ENCODE results near the gene DDTL. TPM values are rescaled to one million over a fixed set of nuclear protein-coding genes. Genes with fewer than 3 reads are reported as not detected.
"Not testable (repeated sequence)": the region's sequence is repeated elsewhere in the genome, so short reads cannot be mapped to it uniquely, and the experiment has no call there.

DDTL gene
- total and polyA plus RNA-seq, 9 of the 15 experiments (the other 6 are each of a cell fraction or from before 2014, with no cell fraction given), result 0.05 to 1.7 (median 0.59) TPM; not detected in 4

GRCh38 chr22:23939017-23939357 lies 27.7 kb upstream of the DDTL start:
- Histone ChIP-seq H3K4me2 (ENCODE audit: insufficient read depth, low read length) (no peak overlapping the region), H4K20me1 (replicated peaks; ENCODE audit: control insufficient read depth, insufficient read depth, low read length) (no peaks in the 10 kb centered on the region), H3K4me1 (replicated peaks in 1 of 2; ENCODE audit: control insufficient read depth in 2 of 2, insufficient read depth in 2 of 2, low read length in 2 of 2) (peaks cover 3 to 8% of the 10 kb centered on the region in 2 experiments; a peak in 4 of 5 replicates), H3K9ac (ENCODE audit: insufficient read depth in 1 of 2, low read depth in 2 of 2, low read length in 2 of 2) (no peak overlapping the region), H3K9me3 (replicated peaks; ENCODE audit: control insufficient read depth, insufficient read depth, low read depth, low read length) (no peaks in the 10 kb centered on the region), H3K27me3 (ENCODE audit: control insufficient read depth in 2 of 2, insufficient read depth in 2 of 2, low read length in 2 of 2) (no peaks in the 10 kb centered on the region), H3K4me3 (no peak overlapping the region), H2AFZ (ENCODE audit: low read depth, low read length) (no peak overlapping the region), H3K79me2 (ENCODE audit: control insufficient read depth, insufficient read depth, low read length) (no peaks in the 10 kb centered on the region), H3K27ac (ENCODE audit: extremely low read depth, low read depth, low read length) (no peak overlapping the region), H3K9me1 (ENCODE audit: control insufficient read depth, insufficient read depth, low read length) (no peaks in the 10 kb centered on the region), H3K36me3 (ENCODE audit: control insufficient read depth, insufficient read depth, low read length) (no peaks in the 10 kb centered on the region)
- ATAC-seq (no peak), DNase-seq (ENCODE audit: extremely low read depth in 1 of 4, low spot score in 3 of 4) (no peak), FAIRE-seq (no peak)
- ChIA-PET POLR2A (no interaction called here), CTCF (ENCODE audit: low intra/inter-chr PET ratio) (no interaction called here)
- WGBS (ENCODE audit: insufficient coverage, low coverage, missing lambda C conversion rate), result 31% methylated on average over 2 of the region's 3 CpGs
- TF ChIP-seq MBD1 (CRISPR knock-in tag; IDR thresholded peaks at IDR 0.05) (no peak), WHSC1 (IDR thresholded peaks at IDR 0.05; ENCODE audit: low read length) (no peak)
- TF ChIP-seq, protein P1, sequence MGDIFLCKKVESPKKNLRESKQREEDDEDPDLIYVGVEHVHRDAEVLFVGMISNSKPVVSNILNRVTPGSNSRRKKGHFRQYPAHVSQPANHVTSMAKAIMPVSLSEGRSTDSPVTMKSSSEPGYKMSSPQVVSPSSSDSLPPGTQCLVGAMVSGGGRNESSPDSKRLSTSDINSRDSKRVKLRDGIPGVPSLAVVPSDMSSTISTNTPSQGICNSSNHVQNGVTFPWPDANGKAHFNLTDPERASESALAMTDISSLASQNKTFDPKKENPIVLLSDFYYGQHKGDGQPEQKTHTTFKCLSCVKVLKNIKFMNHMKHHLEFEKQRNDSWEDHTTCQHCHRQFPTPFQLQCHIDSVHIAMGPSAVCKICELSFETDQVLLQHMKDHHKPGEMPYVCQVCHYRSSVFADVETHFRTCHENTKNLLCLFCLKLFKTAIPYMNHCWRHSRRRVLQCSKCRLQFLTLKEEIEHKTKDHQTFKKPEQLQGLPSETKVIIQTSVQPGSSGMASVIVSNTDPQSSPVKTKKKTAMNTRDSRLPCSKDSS (IDR thresholded peaks at IDR 0.05; ENCODE audit: low read depth, partially characterized antibody), result no peak
- no TSS peak for BruUV-seq (replicated peaks)
- intact Hi-C loops (cut with micrococcal nuclease), result no loop called here
- in situ Hi-C loops (cut with MboI), result loop anchor here (5.0 kb wide), 1 partner anchor 68 kb away; the partner anchor contains the start of gene GSTT4

GRCh38 chr22:23940166-23940565 lies 26.5 kb upstream of the DDTL start:
- H3K27ac ChIP-seq (ENCODE audit: extremely low read depth, low read depth, low read length); H3K4me2 ChIP-seq (ENCODE audit: insufficient read depth, low read length); ATAC-seq; POLR2A ChIA-PET; BruUV-seq (replicated peaks); FAIRE-seq; H3K27me3 ChIP-seq (ENCODE audit: control insufficient read depth in 2 of 2, insufficient read depth in 2 of 2, low read length in 2 of 2); H3K9me3 ChIP-seq (replicated peaks; ENCODE audit: control insufficient read depth, insufficient read depth, low read depth, low read length); H3K36me3 ChIP-seq (ENCODE audit: control insufficient read depth, insufficient read depth, low read length); DNase-seq (ENCODE audit: extremely low read depth in 1 of 4, low spot score in 3 of 4); in situ Hi-C loops (cut with MboI); H2AFZ ChIP-seq (ENCODE audit: low read depth, low read length); CTCF ChIA-PET (ENCODE audit: low intra/inter-chr PET ratio); H4K20me1 ChIP-seq (replicated peaks; ENCODE audit: control insufficient read depth, insufficient read depth, low read length); intact Hi-C loops (cut with micrococcal nuclease); H3K9ac ChIP-seq (ENCODE audit: insufficient read depth in 1 of 2, low read depth in 2 of 2, low read length in 2 of 2); H3K79me2 ChIP-seq (ENCODE audit: control insufficient read depth, insufficient read depth, low read length); H3K4me3 ChIP-seq; H3K4me1 ChIP-seq (replicated peaks in 1 of 2; ENCODE audit: control insufficient read depth in 2 of 2, insufficient read depth in 2 of 2, low read length in 2 of 2); H3K9me1 ChIP-seq (ENCODE audit: control insufficient read depth, insufficient read depth, low read length): not testable (repeated sequence)
- WGBS (ENCODE audit: insufficient coverage, low coverage, missing lambda C conversion rate), result no CpG with 5 or more reads among the region's 14 CpGs

GRCh38 chr22:23947391-23947790 lies 19.3 kb upstream of the DDTL start:
- FAIRE-seq, result peak; percentile 29
- ATAC-seq, result peak; percentile 58; the same call in 2 of the 3 replicates

More at GRCh38 chr22:23947391-23947790, 19.3 kb upstream of the DDTL start:
- H3K36me3 ChIP-seq (ENCODE audit: control insufficient read depth, insufficient read depth, low read length); CTCF ChIA-PET (ENCODE audit: low intra/inter-chr PET ratio); H4K20me1 ChIP-seq (replicated peaks; ENCODE audit: control insufficient read depth, insufficient read depth, low read length); POLR2A ChIA-PET; H3K9me1 ChIP-seq (ENCODE audit: control insufficient read depth, insufficient read depth, low read length); in situ Hi-C loops (cut with MboI); H3K9ac ChIP-seq (ENCODE audit: insufficient read depth in 1 of 2, low read depth in 2 of 2, low read length in 2 of 2); DNase-seq (ENCODE audit: extremely low read depth in 1 of 4, low spot score in 3 of 4); intact Hi-C loops (cut with micrococcal nuclease); H3K79me2 ChIP-seq (ENCODE audit: control insufficient read depth, insufficient read depth, low read length); H3K4me3 ChIP-seq; H3K4me2 ChIP-seq (ENCODE audit: insufficient read depth, low read length); H3K4me1 ChIP-seq (replicated peaks in 1 of 2; ENCODE audit: control insufficient read depth in 2 of 2, insufficient read depth in 2 of 2, low read length in 2 of 2); H2AFZ ChIP-seq (ENCODE audit: low read depth, low read length); H3K27ac ChIP-seq (ENCODE audit: extremely low read depth, low read depth, low read length); H3K27me3 ChIP-seq (ENCODE audit: control insufficient read depth in 2 of 2, insufficient read depth in 2 of 2, low read length in 2 of 2); BruUV-seq (replicated peaks); H3K9me3 ChIP-seq (replicated peaks; ENCODE audit: control insufficient read depth, insufficient read depth, low read depth, low read length): not testable (repeated sequence)
- WGBS (ENCODE audit: insufficient coverage, low coverage, missing lambda C conversion rate), result 0% methylated on average over 1 of the region's 3 CpGs
